Activated CD4-positive, CD25-positive, alpha-beta regulatory T cell treated with anti-CD3 and anti-CD28 coated beads, Interleukin-2, amount 50 U/mL, for 72 hours (primary cell): ENCODE data around the gene IKZF3.
"Not testable (repeated sequence)": the region's sequence is repeated elsewhere in the genome, so short reads cannot be mapped to it uniquely, and the experiment has no call there.

ENCODE experiments used
- DNase-seq: peaks from one replicate; pipeline ENCODE4 v3.0.0; 2021

IKZF3 gene

DNA sequence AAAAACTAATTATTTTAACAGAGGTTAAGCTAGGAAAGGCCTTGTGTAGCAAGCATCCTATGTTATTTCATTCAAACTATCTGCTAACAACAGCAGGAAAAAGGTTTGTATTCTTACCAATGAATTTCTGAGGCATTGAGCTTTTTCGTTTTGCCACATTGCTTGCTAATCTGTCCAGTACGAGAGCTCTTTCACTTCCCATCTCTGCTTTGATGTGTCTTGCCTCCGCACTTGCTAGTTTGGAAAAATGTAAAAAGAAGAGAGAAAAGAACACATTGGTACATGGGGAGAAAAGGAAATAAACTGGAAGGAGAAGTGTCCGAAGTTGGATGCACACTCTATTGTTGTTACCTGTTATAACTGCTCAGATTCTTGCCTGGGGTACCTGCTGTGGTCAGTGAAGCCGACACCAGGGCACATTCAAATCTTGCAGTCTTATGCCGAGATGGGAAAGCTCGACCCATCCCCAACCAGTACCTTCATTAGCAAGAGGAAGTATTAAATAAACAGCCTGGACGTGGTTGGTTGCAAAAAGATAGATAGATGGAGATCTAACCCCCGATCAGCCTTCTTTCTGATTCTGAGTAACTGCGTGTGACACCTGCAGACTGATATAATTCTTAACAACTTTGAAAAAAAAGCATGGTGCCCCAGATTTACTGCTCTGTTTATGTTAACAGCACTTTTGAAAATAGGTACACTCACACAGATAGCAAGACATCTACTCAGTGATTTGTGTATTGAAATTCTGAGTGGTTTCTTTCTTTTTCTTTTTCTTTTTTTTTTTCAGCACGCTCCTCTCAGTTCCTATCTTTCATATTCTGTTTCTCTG, 86.4 kb downstream of the IKZF3 start:
- no peak for DNase-seq

DNA sequence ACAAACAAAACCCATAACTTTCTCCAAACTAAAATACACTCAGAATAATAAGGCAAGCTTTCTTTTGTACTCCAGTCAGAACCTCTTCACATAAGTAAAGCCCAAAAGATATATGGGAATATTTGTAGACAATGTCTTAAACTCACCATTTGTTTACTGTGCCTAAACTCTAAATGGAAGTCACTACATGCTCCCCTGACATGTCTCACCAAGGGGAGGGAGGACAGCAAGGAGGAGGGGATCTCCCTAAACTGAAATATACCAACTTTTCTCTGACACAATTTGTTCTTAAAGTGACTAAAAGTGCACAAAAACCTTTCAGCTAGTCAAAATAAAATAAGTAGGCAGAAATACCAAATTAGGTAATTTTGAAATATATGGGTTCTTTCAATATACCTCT, 87.9 kb downstream of the IKZF3 start:
- no peak for DNase-seq

DNA sequence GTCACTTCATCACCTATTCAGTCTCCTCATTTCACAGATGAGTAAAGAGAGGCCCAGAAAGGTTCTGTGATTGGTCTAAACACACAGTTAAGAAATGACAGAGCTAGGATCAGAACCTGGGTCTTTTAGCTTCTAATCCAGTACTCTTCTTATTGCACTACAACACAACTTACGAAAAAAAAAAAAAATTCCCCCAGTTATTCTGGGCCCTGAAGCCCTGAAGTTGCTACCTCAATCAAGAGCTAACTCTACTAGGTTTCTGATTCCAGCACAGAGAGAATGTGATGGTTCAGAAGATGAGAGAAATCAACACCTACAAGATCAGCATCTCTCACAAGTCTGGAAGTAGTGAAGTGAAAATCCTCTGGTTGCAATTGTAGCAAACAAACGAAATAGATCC, 89.1 kb downstream of the IKZF3 start:
- no peak for DNase-seq

DNA sequence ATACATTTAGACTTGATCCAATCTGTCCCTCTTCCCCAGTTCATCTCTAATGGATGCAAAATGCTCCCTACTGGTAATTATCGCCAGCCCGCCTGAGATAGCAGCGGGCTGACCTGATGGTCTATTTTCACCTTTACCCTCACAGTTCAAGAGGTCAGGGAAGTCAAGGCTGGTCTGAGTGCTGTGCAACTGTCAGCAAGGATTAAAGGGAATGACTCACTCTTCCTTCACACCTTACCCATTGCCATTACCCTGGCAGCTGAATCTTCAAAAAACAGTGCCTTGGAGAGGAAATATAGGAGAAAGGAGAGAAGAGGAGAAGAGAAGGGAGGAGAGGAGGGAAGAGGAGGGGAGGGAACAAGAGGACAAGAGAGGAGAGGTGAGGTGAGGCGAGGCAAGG, 90.1 kb downstream of the IKZF3 start:
- no peak for DNase-seq

DNA sequence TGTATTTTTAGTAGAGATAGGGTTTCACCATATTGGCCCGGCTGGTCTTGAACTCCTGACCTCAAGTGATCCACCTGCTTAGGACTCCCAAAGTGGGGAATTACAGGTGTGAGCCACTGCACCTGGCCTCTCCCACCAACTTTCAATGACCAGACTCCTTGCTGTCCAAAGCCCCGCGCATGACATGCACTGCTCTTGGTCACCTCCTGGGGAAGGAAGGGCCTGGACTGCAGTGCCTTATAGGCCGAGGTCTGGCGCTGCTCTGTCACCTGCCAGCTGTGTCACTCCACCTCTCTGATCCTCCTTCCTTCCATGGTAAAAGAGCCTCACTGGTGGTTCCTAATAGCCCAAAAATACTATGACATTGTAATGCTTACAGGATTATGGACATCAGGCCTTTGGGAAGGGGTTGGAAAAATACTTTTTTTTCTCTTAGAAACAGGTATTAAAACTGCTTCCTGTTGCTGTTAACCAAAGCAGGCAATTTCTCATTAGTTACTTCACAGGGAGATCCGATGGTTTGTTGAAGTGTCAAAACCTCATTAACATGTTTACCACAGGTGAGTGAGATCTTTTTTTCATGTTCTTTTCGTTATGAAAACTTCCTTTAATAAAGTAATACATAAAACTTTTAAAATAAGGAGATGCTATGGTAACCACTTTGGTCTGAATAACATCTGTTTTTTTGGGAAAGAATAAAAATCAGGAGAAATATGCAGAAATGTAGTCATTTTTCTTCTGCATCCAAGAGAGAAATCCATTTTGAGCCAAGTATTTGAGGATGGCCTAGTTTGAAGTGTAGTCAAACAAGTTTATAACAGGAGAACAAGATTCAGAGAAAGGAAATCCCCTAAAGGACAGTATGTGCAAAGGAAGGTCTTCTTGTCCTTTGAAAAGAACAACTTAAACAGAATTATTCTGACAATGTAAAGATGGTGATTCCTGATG, 90.9 kb downstream of the IKZF3 start:
- DNase-seq, result no peak

DNA sequence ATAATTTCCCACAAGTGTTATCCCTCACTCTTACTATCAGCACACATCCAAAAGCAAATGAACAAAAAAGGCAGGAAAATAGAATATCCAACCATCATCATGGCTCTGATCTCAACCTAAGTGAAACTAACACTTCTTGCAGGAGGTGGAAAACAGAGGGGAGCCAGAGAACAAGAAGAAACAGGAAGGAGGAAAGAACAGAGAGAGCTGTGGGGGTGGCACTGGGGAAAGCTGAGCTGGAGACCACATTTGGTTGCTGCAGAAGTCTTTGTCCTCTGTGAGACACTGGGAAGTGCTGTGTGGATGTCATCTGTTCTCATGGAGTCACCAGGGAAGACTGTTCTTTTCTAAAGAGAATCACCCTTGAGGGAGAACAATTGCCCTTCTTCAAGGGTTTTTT, 91.7 kb downstream of the IKZF3 start:
- no peak for DNase-seq

DNA sequence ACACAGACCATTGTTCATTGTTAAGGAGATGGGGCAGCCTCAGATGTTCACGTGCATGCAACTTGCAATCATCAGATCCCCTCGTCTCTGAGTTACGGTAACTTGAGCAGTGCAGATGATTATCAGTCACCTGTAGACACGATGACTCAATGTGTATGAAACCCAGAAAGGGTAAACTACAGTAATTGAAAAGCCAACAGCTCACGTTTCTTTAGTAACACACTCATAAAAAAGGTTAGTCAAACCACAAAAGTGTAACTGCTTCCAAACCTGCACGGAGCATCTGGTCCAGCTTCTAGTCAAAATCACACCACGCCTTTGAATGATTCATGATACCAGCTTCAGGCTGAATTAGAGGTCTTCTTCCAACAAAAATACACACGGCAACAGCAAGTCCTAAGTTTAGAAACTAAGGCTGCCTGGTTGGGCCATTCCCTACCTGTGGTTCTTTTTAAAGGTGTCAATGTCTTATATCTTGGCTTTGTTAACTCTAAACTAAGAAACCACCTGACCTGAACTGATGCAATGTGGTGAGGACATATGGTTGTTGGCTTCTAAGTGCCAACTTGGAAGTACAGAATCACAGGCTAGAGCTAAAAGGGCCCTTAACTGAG, 94.0 kb downstream of the IKZF3 start:
- DNase-seq, result no peak

DNA sequence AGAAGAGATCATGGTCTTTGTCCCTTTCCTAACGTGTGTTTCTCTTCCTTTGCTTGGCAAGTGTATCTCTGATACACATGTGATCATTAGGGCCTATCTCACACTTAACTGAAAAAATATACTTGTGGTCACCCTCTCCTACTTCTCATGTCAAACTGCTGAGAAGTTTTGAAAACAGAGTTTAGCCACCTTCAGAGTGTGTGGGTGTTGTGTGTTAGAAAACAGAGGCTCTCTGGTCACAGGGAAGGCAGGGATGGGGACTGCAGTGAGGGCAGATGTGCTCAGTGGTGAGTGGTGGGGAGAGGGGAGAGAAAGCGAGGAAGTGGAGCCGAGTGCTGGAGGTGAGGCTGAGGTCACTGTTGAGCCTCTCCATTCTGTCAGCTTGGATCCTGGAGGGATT, 97.0 kb downstream of the IKZF3 start:
- no peak for DNase-seq

DNA sequence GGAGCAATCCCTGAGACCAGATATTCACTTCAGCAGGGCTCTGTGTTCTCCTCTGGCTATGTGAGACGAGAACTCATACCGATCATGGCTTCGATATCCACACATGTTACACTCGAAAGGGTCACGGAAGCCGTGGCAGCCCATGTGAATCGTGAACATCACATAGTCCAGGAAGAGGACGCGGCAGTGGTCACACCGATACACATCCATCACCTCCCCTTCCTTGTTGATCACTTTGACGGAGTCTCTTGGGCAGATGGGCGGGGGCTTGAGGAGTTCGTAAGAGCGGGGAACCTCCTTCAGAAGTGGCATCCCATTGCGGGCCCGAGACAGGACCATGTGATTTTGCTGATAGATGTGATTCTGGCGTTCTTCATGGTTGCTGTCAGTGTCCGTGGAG, 98.3 kb downstream of the IKZF3 start:
- DNase-seq, result no peak

DNA sequence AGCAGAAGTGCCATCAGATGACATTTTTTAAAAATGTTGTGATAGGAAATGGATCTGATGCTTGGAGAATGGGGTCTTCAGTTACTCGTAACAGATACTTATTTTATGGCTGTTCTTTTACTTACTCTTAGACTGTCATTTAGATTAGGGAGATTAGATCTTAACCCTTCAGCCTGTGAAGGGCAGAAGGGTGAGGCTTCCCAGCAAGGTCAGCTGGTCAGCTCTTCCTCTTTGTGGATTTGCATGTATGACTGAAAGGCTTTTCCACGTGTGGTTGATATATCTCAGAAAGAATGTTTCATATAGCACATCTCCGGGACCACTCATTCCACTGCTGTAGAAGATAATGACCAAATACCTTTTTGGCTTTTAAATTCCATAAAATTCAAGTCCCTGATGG, 98.9 kb downstream of the IKZF3 start:
- DNase-seq, result no peak

DNA sequence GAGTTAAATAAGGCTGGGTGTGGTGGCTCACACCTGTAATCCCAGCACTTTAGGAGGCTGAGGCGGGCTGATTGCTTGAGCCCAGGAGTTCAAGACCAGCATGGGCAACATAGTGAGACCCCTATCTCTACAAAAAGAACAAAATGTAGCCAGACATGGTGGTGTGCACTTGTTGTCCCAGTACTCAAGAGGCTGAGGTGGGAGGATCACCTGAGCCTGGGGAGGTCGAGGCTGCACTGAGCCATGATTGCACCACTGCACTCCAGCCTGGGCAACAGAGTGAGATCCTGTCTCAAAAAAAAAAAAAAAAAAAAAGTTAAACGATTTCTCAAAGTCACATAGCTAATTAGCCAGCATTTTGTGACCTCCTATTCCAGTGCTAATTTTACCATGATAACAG, 99.9 kb downstream of the IKZF3 start:
- not testable (repeated sequence) for DNase-seq

DNA sequence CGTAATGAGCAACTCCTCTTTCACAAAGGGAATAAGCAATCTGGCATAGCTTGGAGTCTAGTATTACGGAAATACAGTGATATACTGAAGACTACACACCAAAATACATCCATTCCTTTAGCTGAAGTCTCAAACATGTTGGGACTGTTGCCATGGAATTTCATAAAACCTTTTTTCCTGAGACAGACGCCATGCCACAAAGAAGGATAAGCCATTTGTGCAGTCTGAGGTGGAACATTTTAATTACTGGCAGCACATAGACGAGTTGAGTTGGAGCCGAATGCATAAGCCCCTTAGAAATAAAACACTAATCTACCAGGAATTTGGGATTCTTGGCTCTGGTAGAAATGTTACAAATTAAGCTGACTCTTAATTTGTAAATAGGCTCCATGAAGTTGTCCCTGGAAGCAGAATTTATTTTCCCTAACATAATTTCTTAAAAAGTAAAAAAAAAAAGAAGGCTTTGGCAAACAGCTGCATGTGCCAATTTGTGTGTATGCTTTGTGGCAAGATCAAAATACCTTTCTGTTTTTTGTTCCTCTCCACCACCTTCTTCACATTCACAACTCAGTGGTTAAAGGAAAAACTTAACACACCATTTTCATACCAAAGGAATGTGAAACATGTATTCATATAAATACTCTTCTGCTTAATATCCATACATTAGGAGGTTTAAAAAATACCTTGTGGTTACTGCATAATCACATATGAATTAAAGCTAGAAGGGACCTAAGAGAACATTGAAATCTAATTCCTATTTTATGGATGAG, 100.9 kb downstream of the IKZF3 start:
- no peak for DNase-seq

DNA sequence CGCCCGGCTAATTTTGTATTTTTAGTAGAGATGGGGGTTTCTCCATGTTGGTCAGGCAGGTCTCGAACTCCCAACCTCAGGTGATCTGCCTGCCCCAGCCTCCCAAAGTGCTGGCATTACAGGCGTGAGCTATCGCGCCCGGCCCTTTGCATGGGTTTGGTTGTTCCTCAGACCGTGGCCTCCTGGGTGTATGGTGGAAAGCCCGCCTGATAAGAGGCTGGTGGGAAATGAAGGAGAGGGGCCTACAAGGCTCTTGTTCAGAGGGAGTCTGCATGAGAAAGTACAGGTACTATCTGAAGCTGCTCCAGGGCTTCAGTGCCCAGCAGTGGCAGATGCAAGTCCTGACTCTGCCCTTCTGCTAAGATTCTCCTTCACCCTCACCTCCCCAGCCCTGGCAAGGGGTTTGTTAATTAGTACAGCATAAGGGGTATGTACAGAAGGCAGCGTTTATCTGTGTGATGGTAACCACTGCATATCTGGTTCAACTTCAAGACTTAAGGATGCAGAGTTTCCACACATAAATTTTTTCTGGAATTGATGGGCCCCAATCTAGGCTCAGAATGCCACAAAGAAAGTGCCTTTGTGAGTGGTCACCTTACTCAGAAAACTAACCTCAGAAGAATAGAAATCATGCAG, 102.1 kb downstream of the IKZF3 start:
- no peak for DNase-seq

DNA sequence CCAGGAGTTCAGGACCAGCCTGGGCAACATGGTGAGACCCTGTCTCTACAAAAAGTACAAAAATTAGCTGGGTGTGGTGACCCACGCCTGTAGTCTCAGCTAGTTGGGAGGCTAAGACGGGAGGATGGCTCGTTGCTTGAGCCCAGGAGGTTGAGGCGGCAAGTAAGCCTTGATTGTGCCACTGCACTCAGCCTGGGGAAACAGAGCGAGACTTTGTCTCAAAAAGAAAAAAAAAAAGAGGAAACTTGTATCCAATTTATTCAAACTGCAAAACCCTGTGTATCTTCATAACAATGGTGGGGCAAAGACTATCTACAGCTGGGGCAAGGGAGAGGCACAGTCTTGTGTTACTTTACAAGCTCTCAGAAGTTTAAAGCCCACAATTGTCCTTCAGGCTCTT, 104.9 kb downstream of the IKZF3 start:
- DNase-seq, result no peak

DNA sequence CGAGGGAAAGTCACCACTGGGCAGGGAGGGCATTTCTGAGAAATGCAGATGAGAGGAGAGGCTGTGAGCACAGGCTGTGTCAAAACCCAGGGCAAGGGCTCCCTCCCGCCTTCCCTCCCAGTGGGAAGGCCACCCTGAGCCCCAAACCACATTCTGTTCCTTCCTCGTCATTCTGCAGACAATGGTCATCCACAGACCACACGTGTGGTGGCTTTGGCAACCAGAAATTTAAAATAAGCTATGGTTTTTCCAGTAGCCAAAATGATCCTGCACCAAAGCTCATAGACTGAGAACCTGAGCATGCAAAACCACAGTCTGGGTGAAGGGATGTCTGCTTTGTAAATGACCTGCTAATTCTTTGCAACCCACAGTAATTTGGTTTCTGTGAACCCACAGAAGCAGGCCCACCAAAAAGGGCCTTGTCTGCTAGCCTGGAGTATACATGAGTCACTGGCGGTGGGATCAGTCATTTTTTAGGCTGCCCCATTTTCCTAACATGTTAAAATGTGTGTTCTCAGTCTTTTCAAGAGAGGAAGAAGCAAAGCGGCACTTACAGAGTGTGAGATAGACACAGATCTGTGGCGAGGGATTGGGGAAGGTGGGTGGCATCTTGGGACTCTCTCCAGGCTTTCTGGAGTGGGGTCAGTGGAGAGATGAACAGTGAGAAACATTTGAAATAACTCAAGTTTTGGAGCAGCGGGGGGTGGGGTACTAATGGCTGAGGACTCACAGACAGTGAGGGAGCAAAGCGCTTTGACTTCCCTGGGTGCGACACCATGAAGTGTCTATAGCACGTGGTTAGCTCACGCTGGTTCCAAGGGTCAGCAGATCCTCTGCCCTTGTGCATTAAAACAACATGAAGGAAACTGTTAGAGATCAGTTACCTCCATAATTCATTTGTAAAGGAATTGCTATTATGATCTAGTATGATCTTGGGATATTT, 105.9 kb downstream of the IKZF3 start:
- DNase-seq, result peak; percentile 51

DNA sequence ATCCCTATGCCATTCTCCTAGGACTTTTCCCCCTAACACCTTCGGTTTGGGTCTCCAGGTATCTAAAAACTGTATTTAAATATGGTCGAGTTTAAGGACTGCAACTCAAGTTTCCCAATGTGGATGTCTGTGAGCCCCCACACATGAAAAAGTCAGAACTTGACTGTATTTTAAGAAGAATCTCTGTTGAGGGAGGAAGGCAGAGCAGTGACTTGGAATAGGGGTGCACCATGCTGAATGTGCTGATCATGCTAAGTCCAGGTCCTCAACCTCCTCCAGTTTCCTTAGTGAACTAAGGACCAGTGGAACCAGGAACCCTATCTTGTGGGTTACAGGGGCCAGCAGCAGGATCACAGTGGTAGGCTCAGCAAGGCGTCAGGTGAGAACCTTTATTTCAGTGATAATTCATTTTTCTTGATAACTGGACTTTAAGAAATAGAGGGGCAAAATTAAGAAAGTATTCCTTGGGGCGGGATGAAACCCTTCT, 106.9 kb downstream of the IKZF3 start:
- DNase-seq, result no peak

DNA sequence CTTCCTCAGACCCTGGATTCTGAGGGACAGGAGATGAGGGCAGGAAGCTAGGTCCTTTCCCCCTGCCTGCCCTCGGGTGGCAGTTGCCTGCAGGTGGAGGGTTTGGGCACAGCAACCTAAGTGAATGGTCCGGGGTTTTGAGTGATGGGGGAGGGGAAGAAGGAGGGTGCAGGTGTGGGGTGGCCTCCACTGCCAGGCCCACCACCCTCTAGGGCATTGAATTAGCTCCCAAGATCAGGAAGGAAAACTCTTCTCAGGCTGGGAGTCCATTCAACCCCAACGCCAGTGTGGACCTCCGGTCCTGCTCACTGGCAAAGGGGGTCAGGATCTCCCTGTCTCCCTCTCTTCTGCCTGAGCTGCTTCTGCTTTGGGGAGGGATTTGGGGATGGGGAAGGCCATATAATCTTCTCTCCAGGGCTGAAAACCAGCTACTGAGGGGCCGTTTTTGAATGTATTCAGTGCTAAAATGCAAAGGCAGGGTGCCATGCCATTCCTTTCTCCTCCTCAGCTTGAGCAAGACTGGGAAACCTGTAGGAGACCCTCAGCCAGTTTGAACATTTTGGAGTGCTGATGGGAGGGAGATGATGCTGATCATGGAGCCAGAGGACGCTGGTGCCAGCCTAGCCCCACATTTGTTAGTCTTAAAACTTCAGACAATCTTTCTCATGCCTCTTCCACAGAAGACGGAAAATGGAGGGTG, 107.6 kb downstream of the IKZF3 start:
- no peak for DNase-seq

DNA sequence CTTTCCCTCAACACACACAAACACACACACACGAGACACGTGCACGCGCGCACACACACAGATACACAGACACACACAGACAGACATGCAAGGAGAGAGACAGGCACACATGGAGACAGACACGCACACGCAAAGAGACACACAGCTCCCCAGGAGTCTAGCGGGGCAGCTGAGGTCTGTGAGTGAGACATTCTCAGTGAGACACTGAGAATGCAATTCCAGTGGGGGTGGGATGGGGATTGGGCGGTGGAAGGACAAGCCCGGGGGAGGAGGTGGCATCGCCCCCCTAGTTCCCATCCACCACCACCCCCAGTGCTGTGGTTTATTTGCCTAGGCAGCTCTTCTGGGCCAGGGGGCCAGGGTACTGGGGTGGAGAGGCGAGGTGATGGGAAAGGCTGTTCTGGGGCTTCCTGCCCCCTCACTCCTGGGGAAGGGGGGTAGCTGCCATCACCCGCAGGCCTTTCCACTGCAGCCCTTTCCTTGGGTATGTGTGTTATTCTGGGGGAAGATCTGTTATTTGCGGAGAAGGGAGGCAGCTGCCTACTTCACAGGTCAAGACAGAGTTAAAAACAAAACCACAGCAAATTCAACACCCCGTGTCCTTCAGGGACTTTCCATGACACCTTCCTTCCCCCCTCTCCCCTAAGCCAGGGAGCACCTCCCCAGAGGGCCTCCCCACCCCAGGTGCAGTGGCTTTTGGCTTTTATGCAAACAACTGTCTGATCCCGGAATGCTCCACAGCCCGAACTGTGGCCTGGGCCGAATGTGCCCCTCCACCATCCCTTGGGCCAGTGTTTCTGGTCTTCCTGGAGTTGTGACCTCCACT, 108.3 kb downstream of the IKZF3 start:
- peak; percentile 53 for DNase-seq

DNA sequence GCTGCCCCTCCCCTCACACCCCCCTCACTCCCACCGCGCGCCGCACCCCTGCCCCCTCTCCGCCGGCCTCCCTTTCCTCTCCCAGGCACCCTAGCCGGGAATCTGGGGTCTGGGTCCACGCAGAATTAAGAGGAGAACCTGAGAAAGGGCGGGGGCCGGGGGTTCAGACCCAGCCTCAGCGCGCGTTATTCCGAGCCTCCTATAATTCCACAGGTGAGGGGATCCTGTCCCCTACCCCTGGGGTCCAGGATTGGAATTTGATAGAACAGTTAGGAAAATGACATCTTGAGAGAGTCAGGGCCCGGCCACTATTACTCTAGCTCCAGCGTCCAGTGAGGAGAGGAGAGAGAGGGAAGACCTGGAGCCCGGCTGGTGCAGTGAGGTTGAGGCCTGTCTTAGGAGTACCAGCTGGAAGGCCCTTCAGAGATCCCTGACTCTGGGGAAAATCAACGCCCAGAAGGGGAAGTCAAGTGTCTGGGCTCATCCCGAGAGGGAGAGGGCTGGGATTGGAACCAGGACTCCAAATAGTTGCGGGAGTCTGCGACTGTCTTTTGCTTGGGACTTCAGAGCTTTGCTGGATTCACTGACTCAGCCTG, 109.1 kb downstream of the IKZF3 start:
- no peak for DNase-seq
